LHCN-M2 (cell line): ENCODE data around the gene ACAT2. TPM values are rescaled to one million over a fixed set of nuclear protein-coding genes. Genes with fewer than 3 reads are reported as not detected.
"Not testable (repeated sequence)": the region's sequence is repeated elsewhere in the genome, so short reads cannot be mapped to it uniquely, and the experiment has no call there.

Experiments used
- DNase-seq: peaks from one replicate; pipeline ENCODE4 v3.0.0-alpha.2; 2012; ENCODE audit warnings: low read depth
- total RNA-seq: library from RNA; depleted of rRNA; stranded (reverse); fragments of >200 nt; gene quantifications from 2 replicates; pipeline ENCODE4 v1.2.3, GENCODE V29; 2014

Gene ACAT2
- total RNA-seq, 1 experiment from 2014 or later: 27.4 TPM

DNA sequence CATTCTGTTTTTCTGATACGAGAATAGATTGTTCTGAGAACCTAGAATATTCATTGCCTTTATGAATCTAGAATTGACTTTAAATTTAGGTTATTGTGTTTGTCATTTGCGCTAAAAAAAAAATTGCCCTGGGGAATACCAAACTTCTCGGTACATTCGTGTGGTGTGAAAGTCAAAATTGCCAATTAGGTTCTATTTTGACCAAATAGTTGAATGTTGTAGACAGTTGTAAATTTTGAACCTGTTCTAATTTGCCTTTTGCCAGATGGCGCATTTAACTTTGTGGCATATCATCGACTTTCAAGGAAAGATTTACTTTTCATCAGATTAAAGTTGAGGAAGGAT, 31.5 kb upstream of the ACAT2 start:
- no peak for DNase-seq

GRCh38 chr6:159732550-159732949, 29.3 kb upstream of the ACAT2 start:
- not testable (repeated sequence) for DNase-seq

- DNase-seq: not testable (repeated sequence)
Observed at GRCh38 chr6:159733395-159733794, 28.4 kb upstream of the ACAT2 start.

DNA sequence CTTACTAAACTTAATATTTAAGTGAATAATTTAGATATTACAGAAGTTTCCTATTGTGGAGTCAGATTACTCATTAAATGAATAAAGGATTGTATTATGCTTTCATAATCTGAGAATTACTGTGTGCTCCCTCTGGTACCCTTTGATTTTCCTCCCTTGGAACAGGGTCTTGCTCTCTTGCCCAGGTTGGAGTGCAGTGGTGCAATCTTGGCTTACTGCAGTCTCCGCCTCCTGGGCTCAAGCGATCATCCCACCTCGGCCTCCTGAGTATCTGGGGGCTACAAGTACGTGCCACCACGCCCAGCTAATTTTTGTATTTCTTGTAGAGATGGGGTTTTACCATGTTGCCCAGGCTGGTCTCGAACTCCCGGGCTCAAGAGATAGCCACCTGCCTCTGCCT, 24.9 kb upstream of the ACAT2 start:
- DNase-seq: no peak

- DNase-seq: no peak
Observed at GRCh38 chr6:159739341-159739740, 22.5 kb upstream of the ACAT2 start.

- no peak for DNase-seq
Observed at GRCh38 chr6:159742165-159742564, 19.7 kb upstream of the ACAT2 start.

DNA sequence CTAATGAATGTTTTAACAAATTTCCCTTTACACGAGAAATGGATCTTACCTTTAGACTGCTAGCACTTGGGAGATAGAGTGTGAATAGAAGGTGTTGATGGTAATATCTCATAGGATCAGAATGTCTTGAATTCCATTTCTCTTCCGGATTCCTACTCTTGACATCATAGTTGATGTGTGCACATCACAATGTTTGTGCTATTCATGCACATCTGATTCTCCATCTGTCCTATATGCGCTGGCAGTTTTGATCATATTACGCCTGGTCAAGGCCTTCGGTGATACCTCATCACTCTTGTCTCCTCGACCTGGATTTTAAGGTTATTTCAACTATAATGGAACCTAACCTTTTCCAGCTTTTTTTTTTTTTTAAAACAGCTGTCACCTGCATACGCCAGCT, 16.8 kb upstream of the ACAT2 start:
- DNase-seq: no peak

- no peak for DNase-seq
Observed at GRCh38 chr6:159746759-159747158, 15.1 kb upstream of the ACAT2 start.

DNA sequence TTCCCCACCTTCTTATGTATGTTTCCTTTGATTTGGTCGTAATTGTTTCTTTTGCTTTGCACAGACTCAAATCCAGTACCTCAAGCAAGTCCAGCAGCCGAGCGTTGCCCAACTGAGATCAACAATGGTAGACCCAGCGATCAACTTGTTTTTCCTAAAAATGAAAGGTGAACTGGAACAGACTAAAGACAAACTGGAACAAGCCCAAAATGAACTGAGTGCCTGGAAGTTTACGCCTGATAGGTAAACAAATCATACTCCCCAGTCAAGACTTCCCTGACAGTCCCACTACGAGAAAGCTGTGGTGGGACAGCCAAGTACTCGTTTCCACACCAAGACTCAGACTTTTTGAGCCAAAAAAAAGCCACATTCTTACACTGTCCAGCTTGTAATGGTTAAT, 13.7 kb upstream of the ACAT2 start:
- not testable (repeated sequence) for DNase-seq

DNA sequence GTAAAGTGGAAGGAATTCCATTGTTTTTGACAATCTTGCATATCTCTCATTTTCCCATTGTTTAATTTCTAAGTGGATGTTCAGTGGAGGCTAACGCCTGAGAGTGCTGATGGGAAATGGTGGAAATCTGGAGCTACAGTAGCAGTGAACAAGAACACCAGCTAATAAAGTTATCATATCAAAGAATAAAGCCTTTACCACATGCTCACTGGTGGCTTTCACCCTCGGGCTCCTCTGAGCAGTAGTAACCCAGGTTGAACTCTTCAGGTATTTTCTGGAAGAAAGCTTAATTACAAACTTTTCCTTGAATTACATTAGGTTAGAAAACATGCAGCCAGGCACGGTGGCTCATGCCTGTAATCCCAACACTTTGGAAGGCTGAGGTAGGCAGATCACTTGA, 10.4 kb upstream of the ACAT2 start:
- no peak for DNase-seq

DNA sequence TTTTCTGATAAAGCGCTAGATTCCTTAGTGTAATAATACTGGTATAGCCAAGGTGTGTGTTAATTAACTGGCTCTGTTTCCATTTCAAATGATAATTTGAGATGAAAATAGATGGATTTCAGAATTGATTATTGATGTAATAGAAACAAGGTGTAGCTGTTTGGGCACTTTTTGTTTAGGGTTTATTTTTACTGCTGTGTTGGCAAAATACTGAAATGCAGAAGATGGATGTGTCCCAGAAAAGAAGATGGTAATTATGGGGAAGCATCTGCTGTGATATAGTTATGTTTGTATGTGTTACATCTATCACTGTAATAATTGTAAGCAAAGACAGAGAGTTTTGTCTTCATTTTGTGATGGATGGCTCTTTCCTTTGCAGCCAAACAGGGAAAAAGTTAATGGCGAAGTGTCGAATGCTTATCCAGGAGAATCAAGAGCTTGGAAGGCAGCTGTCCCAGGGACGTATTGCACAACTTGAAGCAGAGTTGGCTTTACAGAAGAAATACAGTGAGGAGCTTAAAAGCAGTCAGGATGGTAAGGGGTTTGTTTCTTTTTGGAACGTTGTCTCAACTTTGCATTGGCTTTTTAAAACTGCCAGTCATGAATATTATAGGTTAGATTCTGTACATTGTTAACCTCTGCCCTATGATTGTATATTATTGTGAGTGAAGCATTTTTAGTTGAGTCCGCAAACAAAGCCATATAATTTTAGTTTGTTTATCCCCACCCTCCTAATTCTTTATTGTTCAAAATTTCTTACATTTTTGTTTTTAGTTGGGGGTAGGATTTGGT, 8.6 kb upstream of the ACAT2 start:
- DNase-seq: peak; percentile 29

GRCh38 chr6:159754401-159754800, 7.4 kb upstream of the ACAT2 start:
- no peak for DNase-seq

GRCh38 chr6:159754959-159755914, 6.6 kb upstream of the ACAT2 start:
- peak; percentile 25 for DNase-seq

DNA sequence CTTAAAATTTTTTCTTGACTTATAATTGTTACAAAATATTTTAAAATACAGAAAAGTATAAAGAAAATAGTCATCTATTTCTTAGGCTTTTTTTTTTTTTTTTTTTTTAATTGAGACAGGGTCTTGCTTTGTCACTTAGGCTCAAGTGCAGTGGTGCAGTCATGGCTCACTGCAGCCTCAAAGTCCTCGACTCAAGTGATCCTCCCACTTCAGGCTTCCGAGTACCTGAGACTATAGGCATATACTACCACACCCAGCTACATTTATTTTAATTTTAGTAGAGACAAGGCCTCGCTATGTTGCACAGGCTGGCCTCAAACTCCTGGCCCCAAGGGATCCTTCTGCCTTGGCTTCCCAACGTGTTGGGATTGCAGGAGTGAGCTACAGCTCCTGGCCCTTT, 5.3 kb upstream of the ACAT2 start:
- DNase-seq: no peak

GRCh38 chr6:159758031-159759001, 3.5 kb upstream of the ACAT2 start:
- peak; percentile 47 for DNase-seq

- no peak for DNase-seq
Observed at GRCh38 chr6:159759645-159760044, 2.2 kb upstream of the ACAT2 start.

GRCh38 chr6:159760602-159761057, 1.2 kb upstream of the ACAT2 start:
- peak; percentile 72 for DNase-seq

DNA sequence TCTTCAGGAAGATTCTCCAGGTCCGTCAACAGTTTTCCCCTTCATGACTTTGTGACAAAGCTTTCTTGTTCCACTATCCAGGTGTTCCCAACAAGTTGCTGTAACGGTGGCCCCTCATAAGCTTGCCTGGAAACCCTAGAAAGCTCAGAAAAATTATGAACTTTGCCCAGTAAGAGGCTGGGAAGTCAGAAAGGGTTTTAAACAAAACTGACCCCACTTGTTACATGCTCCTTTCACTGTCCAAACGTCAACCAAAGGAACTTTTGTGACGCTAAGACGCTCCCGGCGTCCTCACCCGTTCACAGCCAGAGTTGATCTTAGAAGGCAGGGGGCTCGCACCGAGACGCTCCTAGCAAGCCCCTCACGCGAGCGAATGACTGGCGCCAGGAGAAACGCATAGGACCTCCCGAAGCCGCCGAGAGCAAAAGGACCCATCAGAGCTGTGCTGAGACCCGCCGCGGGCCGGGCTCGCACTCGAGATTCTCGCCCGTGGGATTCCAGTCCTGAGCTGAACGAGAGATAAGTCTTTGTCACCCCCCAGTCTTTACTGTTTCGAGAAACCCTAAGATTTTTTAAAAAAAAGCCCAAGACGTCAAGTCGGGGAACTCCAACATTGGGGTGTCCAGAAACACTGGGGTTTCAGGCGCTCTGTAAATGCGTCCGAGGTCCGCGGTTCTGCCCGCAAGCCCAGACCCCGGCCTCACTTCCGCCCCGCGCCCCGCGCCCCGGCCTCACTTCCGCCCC, 544 bp upstream of the ACAT2 start:
- DNase-seq: peak; percentile 12

DNA sequence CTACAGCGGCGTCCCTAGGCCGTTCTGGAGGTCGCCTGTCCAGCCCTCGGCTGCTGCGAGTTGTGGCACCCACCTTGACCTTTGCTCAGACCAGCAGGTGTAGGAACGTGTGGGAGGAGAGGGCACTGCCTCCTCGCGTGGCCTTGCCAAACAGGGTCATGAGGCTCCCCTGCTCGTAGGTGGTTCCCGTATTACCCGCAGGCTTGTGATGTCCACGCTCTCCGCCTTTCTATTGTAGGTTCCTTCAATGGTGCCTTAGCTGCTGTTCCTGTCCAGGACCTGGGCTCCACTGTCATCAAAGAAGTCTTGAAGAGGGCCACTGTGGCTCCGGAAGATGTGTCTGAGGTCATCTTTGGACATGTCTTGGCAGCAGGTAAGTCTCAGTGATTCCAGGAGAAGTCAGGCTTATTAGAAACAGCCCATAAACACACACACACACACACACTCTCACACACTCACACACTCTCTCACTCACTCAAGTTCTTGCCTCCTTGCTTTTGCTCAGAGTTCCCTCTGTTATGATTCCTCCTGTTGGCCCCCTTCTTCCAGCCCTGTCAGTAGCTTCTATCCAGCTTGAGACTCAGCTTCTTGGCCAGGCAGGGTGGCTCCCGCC, 942 bp downstream of the ACAT2 start:
- no peak for DNase-seq

- DNase-seq: no peak
Observed at GRCh38 chr6:159766906-159767305, 5.1 kb downstream of the ACAT2 start.
